ENCODE results near the gene PRTN3. TPM values are rescaled to one million over a fixed set of nuclear protein-coding genes. Genes with fewer than 3 reads are reported as not detected.

PRTN3 gene
- total and polyA plus RNA-seq, 2 of the 4 experiments (the other 2 are of a cell fraction): not detected

DNA sequence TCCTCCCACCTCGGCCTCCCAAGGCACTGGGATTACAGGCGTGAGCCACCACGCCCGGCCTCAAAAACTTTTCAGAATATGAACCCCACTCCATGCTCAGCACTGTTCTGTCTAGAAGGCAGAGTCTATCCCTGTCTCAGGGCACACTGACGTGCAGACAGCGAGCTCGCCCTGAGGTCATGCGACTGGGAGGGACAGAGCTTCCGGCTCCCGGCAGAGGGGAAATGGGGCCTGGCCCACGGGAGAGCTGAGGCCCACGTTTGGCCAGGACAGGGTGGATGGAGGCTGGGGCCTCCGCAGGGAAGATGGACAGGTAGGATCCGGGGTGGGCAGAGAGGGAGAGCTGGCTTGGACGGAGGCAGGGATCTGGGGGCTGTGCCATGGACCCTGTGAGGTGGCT lies 15.9 kb upstream of the PRTN3 start:
- Histone ChIP-seq H3K27ac (ENCODE audit: insufficient read depth, low read length) (no peak overlapping the region), H3K23ac (ENCODE audit: low read depth, low read length) (no peak overlapping the region), H4K20me1 (ENCODE audit: insufficient read depth, low read length) (no peaks in the 10 kb centered on the region), H3K27me3 (ENCODE audit: control insufficient read depth, insufficient read depth, low read length) (peaks cover 2% of the 10 kb centered on the region; the same call in 1 of the 2 replicates), H2BK15ac (ENCODE audit: low read depth, low read length) (no peak overlapping the region), H3K9me3 (ENCODE audit: control insufficient read depth, insufficient read depth, low read length) (no peaks in the 10 kb centered on the region), H3K18ac (ENCODE audit: low read depth, low read length) (no peak overlapping the region), H2BK20ac (ENCODE audit: low read depth, low read length) (no peak overlapping the region), H3K56ac (ENCODE audit: extremely low read depth, insufficient read depth, low read length) (no peak overlapping the region), H3K14ac (replicated peaks; ENCODE audit: low read depth, low read length) (no peak overlapping the region), H2AK9ac (replicated peaks; ENCODE audit: low read depth, low read length, poor library complexity) (no peak overlapping the region), H2BK5ac (ENCODE audit: low read depth, low read length, poor library complexity, severe bottlenecking) (no peak overlapping the region), H4K8ac (ENCODE audit: low read depth in 2 of 2, low read length in 2 of 2) (no peak overlapping the region), H3K9ac (ENCODE audit: low read depth, low read length) (no peak overlapping the region), H2AK5ac (ENCODE audit: low read depth, low read length) (no peak overlapping the region), H3K9me1 (ENCODE audit: insufficient read depth, low read length) (no peaks in the 10 kb centered on the region), H3K4me2 (ENCODE audit: low read depth, low read length) (no peak overlapping the region), H3K4ac (ENCODE audit: low read depth, low read length) (no peak overlapping the region), H3K36me3 (ENCODE audit: control insufficient read depth, insufficient read depth, low read length) (no peaks in the 10 kb centered on the region), H2AFZ (replicated peaks; ENCODE audit: low read length, poor library complexity) (no peak overlapping the region), H3K4me1 (ENCODE audit: control insufficient read depth, insufficient read depth, low read length) (peaks cover 3% of the 10 kb centered on the region; the same call in 1 of the 2 replicates), H4K91ac (ENCODE audit: insufficient read depth, low read depth, low read length) (no peak overlapping the region), H3K79me1 (ENCODE audit: low read depth in 1 of 2, low read length in 2 of 2) (no peaks in the 10 kb centered on the region), H3K4me3 (ENCODE audit: insufficient read depth, low read depth, low read length) (no peak overlapping the region), H4K5ac (ENCODE audit: low read depth, low read length) (no peak overlapping the region), H2BK120ac (ENCODE audit: low read depth, low read length) (no peak overlapping the region)
- BruUV-seq (replicated peaks): no TSS peak
- dilution Hi-C loops (cut with HindIII; ENCODE audit: low sequenced_read_pairs, unreplicated experiment) (no loop called here), intact Hi-C loops (cut with micrococcal nuclease) (no loop called here), in situ Hi-C loops (cut with MboI; ENCODE audit: low sequenced_read_pairs) (no loop called here)
- TF ChIP-seq MAFK (IDR thresholded peaks at IDR 0.05; ENCODE audit: low read depth, low read length): no peak
- TF ChIP-seq, protein P1, sequence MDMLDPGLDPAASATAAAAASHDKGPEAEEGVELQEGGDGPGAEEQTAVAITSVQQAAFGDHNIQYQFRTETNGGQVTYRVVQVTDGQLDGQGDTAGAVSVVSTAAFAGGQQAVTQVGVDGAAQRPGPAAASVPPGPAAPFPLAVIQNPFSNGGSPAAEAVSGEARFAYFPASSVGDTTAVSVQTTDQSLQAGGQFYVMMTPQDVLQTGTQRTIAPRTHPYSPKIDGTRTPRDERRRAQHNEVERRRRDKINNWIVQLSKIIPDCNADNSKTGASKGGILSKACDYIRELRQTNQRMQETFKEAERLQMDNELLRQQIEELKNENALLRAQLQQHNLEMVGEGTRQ (IDR thresholded peaks at IDR 0.05; ENCODE audit: low read depth, low read length): no peak
- ChIA-PET POLR2A (ENCODE audit: unreplicated experiment) (no interaction called here), CTCF (no interaction called here)
- WGBS, 2 experiments (ENCODE audit: extremely low coverage in 2 of 2, insufficient read length in 1 of 2): 74% methylated on average over 11 of the region's 15 CpGs; no CpG with 5 or more reads in 1 of the 2 experiments
- ATAC-seq (ENCODE audit: low read depth) (no peak), DNase-seq (no peak)
